ENCODE measurements around the gene BRD7.
"Not testable (repeated sequence)": the region's sequence is repeated elsewhere in the genome, so short reads cannot be mapped to it uniquely, and the experiment has no call there.

The BRD7 gene

DNA sequence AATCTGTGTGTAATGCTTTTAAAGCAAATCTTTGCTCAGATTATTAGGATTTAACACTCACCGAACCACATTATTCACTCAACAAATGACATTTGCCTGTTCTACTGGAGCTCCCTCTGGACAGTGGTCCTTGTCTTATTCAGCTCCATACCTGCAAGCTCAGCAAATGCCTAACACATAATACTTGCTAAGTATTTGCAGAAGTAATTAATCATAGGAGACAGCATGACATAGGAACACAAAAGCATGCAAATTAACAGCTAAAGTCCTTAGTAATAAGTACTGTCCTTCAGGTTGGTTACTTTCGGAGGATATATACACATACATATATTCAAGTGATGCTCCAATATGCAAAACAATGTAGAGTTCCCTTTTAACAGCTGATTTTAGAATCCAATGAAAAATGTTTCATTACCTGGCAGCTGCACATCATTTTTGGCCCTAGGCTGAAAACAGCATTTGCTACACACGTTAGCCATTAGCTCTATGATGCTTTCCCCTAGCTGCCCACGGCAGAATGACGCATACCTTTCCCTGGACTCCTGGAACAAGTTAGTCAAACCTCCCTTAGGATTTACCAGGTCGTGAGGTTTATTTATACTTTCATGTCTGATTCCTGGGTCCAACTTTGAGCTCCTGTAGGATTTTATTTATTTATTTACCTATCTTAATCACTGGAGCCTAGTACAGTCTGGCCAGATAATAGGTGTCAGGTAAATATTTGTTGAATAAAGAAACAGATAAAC, 8.6 kb downstream of the BRD7 start:
- Mint-ChIP-seq H3K9me3 (no peaks in the 10 kb centered on the region), H3K4me3 (no peak overlapping the region), H3K27ac (no peak overlapping the region), H3K4me1 (ENCODE audit: low read depth) (peaks cover 23% of the 10 kb centered on the region), H3K27me3 (no peaks in the 10 kb centered on the region), H3K36me3 (ENCODE audit: low read depth) (peaks cover 68% of the 10 kb centered on the region)
- intact Hi-C loops (cut with micrococcal nuclease) = loop anchor here (10.0 kb wide), 4 partner anchors 205 to 445 kb away; partner anchors contain the start of genes CYLD and TENT4B

DNA sequence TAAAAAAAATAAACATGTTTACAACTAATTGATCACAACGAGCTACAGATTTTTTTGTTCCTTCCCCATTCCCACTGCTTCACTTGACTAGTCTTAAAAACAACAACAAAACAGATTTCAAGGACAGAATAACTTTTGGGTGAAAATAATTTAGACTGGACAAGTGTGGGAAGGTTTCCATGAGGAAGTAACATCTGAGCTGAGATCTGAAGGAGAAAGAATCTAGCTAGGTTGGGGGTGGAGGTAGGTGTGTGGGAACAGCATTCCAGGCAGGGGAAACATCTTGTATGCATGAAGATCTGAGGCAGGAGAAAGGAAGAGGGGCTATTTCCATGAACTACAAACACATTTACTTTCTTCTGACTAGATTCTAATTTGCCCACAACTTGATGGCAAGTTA, 9.2 kb downstream of the BRD7 start:
- Mint-ChIP-seq H3K4me1 (ENCODE audit: low read depth) (peaks cover 22% of the 10 kb centered on the region), H3K27me3 (no peaks in the 10 kb centered on the region)

DNA sequence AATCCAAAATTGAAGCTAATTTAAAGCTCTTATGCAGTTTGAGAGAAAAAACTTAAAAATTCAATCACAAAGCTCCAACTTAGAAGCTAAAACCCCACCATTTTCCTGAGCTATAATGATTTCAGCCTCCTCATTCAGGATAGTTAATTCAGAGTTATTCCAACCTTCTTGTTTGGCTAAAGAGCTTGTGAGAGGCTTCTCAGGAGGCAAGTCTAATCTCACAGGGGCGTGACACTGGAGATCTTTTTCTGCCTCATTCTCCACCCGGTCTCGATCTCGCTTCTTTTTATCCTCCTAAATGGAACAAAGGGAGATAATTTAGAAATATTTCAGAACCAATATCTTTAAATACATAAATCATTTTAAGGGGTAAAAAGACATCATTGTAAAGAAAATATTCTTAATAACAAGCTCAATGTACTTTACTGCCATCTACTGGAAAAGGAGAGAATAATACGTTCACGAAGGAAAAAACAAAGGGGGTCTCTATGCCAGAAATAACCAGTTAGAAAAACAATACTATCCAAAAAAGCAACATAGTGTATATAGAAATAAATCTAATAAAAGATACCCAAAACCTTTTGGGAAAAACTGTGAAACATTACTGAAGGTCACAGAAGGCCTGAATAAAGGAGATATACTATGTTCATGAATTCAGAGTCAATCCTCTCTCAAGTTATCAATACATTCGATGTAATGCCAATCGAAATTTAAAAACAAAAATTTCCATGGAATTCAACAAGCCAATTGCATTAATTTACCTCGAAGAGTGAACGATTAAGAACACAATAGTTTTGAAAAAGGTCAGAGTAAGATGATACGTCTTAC, 13.9 kb downstream of the BRD7 start:
- Mint-ChIP-seq H3K27me3 (no peaks in the 10 kb centered on the region), H3K36me3 (ENCODE audit: low read depth) (peaks cover 72% of the 10 kb centered on the region), H3K9me3 (no peaks in the 10 kb centered on the region), H3K4me1 (ENCODE audit: low read depth) (peaks cover 5% of the 10 kb centered on the region), H3K4me3 (no peak overlapping the region), H3K27ac (no peak overlapping the region)
- intact Hi-C loops (cut with micrococcal nuclease) = loop anchor here (2.0 kb wide), 2 partner anchors 140 to 330 kb away; partner anchors contain the start of gene CNEP1R1

More for the DNA sequence above, 9.2 kb downstream of the BRD7 start:
- Mint-ChIP-seq H3K9me3 (no peaks in the 10 kb centered on the region), H3K27ac (no peak overlapping the region), H3K4me3 (no peak overlapping the region), H3K36me3 (ENCODE audit: low read depth) (peaks cover 64% of the 10 kb centered on the region)
- intact Hi-C loops (cut with micrococcal nuclease) = loop anchor here (10.0 kb wide), 4 partner anchors 205 to 445 kb away; partner anchors contain the start of genes CYLD and TENT4B

DNA sequence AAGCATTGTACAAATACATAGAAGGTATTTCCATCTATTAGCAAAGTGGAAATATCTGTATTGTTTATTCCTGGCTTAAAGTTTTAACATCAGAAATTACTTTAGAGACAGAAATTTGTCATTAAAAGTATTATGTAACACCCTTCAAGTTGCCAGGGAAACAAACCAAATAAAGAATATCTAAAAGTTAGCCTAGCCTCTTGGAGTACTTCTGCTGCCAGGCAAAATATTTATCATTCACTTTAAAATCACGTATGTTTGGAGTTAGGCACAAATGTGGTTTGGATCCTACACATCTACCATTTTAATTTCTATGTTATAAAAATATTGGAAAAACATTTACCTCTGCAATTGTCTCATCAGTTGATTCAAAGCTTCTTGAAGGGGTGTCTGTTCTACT, 14.7 kb downstream of the BRD7 start:
- H3K27ac Mint-ChIP-seq = no peak overlapping the region
- H3K9me3 Mint-ChIP-seq = peaks cover 7% of the 10 kb centered on the region
- H3K4me3 Mint-ChIP-seq = no peak overlapping the region
- intact Hi-C loops (cut with micrococcal nuclease) = loop anchor here (2.0 kb wide), 2 partner anchors 139 to 329 kb away; partner anchors contain the start of gene CNEP1R1
- H3K27me3 Mint-ChIP-seq = no peaks in the 10 kb centered on the region
- peaks cover 74% of the 10 kb centered on the region for H3K36me3 Mint-ChIP-seq (ENCODE audit: low read depth)
- H3K4me1 Mint-ChIP-seq (ENCODE audit: low read depth) = no peaks in the 10 kb centered on the region

DNA sequence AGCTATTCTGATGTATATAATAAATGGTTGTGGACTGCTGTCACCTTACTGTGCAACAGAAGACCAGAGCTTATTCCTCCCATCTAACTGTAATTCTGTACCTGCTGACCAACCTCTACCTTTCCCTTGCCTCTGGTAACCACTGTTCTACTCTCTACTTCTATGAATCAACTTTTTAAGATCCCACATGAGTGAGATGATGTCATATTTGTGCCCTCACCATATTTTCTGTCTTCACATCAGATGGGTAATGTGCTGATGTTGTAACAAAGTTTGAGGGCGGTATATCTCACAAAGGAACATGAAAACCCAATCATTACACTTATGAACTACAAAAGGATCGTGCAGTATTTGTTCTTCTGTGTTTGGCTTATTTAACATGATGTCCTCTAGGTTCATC, 16.8 kb downstream of the BRD7 start:
- no peaks in the 10 kb centered on the region for H3K27me3 Mint-ChIP-seq
- no peak overlapping the region for H3K27ac Mint-ChIP-seq
- no peaks in the 10 kb centered on the region for H3K4me1 Mint-ChIP-seq (ENCODE audit: low read depth)
- intact Hi-C loops (cut with micrococcal nuclease) = no loop called here
- H3K36me3 Mint-ChIP-seq (ENCODE audit: low read depth) = peaks cover 78% of the 10 kb centered on the region
- no peak overlapping the region for H3K4me3 Mint-ChIP-seq
- peaks cover 9% of the 10 kb centered on the region for H3K9me3 Mint-ChIP-seq

DNA sequence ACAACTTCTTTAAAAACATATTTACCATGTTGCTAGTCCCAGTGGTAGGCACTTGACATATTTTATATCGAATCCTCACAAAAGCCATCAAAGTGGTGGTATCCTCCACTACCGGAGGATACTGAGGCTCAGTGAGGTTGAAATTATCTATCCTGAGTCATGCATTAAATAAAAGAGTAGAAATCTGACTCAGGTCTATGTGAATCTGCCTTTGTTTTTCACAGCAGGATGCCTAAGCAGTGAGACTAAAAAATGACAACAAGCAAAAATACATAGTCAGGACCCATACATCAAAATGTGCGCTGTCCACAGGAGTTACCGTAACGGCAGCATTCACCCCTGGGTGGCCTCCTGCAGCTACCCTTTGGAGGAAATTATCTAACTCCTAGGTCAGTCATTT, 17.7 kb downstream of the BRD7 start:
- intact Hi-C loops (cut with micrococcal nuclease) = no loop called here
- Mint-ChIP-seq H3K27ac (no peak overlapping the region), H3K9me3 (peaks cover 9% of the 10 kb centered on the region), H3K4me1 (ENCODE audit: low read depth) (peaks cover 3% of the 10 kb centered on the region), H3K4me3 (no peak overlapping the region), H3K36me3 (ENCODE audit: low read depth) (peaks cover 83% of the 10 kb centered on the region), H3K27me3 (no peaks in the 10 kb centered on the region)

DNA sequence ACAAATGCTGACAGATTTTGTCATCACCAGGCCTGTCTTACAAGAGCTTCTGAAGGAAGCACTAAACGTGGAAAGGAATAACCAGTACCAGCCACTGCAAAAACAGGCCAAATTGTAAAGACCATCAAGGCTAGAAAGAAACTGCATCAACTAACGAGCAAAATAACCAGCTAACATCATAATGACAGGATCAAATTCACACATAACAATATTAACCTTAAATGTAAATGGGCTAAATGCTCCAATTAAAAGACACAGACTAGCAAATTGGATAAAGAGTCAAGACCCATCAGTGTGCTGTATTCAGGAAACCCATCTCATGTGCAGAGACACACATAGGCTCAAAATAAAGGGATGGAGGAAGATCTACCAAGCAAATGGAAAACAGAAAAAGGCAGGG, 23.6 kb downstream of the BRD7 start:
- H3K27me3 Mint-ChIP-seq; H3K4me1 Mint-ChIP-seq (ENCODE audit: low read depth); H3K27ac Mint-ChIP-seq; intact Hi-C loops (cut with micrococcal nuclease); H3K4me3 Mint-ChIP-seq; H3K9me3 Mint-ChIP-seq: not testable (repeated sequence)
- H3K36me3 Mint-ChIP-seq (ENCODE audit: low read depth) = peaks cover 84% of the 10 kb centered on the region

DNA sequence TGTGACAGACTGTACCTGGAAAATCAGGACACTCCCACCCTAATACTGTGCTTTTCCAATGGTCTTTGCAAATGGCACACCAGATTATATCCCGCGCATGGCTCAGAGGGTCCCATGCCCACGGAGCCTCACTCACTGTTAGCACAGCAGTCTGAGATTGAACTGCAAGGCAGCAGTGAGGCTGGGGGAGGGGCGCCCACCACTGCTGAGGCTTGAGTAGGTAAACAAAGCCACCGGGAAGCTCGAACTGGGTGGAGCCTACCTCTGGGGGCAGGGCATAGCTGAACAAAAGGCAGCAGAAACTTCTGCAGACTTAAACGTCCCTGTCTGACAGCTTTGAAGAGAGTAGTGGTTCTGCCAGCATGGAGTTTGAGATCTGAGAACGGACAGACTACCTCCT, 25.2 kb downstream of the BRD7 start:
- H3K4me3 Mint-ChIP-seq; H3K27me3 Mint-ChIP-seq; H3K9me3 Mint-ChIP-seq; intact Hi-C loops (cut with micrococcal nuclease); H3K27ac Mint-ChIP-seq: not testable (repeated sequence)
- H3K4me1 Mint-ChIP-seq (ENCODE audit: low read depth) = peaks cover 13% of the 10 kb centered on the region
- H3K36me3 Mint-ChIP-seq (ENCODE audit: low read depth) = peaks cover 74% of the 10 kb centered on the region

DNA sequence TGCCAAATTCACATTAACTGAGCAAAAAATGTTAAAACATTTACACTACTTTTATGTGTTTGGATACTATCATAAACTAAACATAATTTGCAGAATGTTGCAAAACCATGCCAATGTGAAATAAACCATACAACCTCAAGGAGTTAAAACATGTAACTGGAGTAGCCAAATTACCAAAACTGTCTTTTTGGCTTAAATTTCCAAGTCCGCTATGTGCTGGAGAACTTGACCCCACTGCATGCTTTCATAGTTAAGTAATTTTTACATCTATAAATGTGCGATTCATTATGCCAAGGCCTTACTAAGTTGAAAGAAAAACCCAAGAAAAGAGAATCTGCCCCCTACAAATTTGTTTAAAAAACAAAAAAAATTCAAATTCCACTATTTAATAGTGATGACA, 28.2 kb downstream of the BRD7 start:
- no peak overlapping the region for H3K27ac Mint-ChIP-seq
- H3K4me3 Mint-ChIP-seq = no peak overlapping the region
- peaks cover 18% of the 10 kb centered on the region for H3K4me1 Mint-ChIP-seq (ENCODE audit: low read depth)
- no peaks in the 10 kb centered on the region for H3K9me3 Mint-ChIP-seq
- no peaks in the 10 kb centered on the region for H3K27me3 Mint-ChIP-seq
- intact Hi-C loops (cut with micrococcal nuclease) = no loop called here
- H3K36me3 Mint-ChIP-seq (ENCODE audit: low read depth) = peaks cover 58% of the 10 kb centered on the region

DNA sequence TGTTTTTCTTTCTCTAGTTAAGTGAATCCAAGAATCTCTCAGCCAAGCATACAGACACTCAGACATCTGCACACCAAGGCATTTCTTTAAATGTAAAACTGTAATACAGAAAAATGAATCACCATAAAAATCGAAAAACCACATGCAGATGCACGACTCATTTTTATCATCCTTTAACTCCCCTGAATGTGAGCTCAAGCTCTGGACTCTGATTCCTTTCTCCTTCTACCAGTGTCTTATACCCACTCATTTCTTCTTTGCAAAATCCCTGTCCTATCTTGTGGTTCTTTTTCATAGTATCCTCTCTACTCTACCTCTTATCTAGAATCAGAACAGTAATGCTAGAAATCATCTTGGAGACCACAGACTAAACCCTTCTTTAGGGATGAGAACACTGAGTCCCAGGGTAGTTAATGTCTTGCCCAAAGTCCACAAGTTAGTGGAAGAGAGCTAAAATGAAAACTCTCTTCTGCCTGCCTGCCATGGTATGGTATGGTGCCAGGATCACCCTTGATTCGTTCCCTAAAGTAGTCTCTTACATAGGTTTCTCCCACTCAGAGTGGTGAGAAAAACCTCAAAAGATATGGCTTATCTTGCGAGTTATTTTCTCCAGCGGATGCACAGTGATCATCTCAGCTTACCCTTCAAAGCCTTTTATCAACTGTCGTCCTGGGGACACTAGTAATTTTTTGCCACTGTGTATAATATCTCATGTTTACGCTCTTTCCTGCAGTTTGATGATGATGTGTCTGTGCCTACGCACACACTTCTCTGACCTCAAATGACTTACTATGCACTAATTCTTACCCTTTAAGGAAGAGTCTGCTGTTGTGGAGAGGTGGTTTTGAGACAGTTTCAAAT, 30.2 kb downstream of the BRD7 start:
- intact Hi-C loops (cut with micrococcal nuclease) = no loop called here
- no peak overlapping the region for H3K27ac Mint-ChIP-seq
- H3K4me3 Mint-ChIP-seq = no peak overlapping the region
- H3K36me3 Mint-ChIP-seq (ENCODE audit: low read depth) = peaks cover 49% of the 10 kb centered on the region
- no peaks in the 10 kb centered on the region for H3K9me3 Mint-ChIP-seq
- H3K4me1 Mint-ChIP-seq (ENCODE audit: low read depth) = peaks cover 17% of the 10 kb centered on the region
- no peaks in the 10 kb centered on the region for H3K27me3 Mint-ChIP-seq

DNA sequence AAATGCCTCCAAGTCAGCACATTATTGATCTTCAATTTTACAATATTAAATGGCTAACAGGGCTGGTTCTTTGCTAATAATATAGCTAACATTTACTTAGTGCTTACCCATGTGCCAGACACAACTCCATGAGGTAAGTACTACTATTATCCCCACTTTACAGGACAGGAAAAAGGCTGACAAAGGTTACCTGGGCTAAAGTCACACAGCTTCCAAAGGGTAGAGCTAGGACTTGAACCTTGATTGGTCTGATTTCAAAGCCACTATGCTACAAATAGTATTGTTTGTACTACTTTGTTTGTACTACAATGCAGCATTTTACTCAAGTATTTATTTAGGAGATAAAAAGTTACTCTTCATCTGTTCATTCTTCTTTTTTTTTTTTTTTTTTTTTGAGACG, 31.9 kb downstream of the BRD7 start:
- Mint-ChIP-seq H3K4me3 (no peak overlapping the region), H3K9me3 (no peaks in the 10 kb centered on the region), H3K27ac (no peak overlapping the region), H3K27me3 (no peaks in the 10 kb centered on the region), H3K4me1 (ENCODE audit: low read depth) (peaks cover 17% of the 10 kb centered on the region), H3K36me3 (ENCODE audit: low read depth) (peaks cover 51% of the 10 kb centered on the region)
- intact Hi-C loops (cut with micrococcal nuclease) = no loop called here

DNA sequence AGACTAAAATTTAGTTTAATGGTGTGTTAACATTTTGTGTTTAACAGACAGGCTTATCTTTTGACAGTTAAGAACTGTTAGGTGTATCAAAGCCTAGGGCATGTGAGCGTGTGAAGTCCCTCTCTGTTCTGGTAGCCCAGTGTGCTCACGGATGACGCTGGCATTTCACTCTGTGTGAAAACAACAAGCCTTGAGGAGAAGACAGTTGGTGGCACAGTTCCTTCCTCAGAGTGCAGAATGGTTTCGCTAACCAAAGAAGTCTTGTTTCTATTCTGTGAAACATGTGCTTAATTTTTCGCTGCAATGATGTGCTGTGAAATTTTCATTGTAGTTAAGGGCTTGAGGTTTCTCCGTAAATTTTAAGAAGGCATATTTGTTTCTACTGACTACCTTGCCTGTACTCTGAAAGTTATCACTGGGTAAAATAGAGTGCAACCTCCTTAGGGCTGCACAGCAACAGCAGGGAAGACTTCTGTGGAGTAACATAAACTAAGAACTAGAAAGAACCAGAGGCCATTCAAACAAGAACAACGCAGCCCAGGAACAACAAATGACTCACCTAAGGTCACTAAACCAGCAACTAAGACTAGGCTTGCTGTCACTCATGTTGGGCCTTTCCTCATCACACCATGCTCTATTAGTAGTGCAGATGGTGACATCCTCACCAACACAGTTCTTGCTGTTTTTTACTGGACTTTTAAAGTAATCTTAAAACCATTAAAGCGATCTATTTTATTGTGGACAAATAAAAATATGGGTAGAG, 33.4 kb downstream of the BRD7 start:
- intact Hi-C loops (cut with micrococcal nuclease) = no loop called here
- peak overlapping the region; percentile 17 for H3K27ac Mint-ChIP-seq
- H3K4me1 Mint-ChIP-seq (ENCODE audit: low read depth) = peaks cover 17% of the 10 kb centered on the region
- H3K4me3 Mint-ChIP-seq = no peak overlapping the region
- peaks cover 57% of the 10 kb centered on the region for H3K36me3 Mint-ChIP-seq (ENCODE audit: low read depth)
- no peaks in the 10 kb centered on the region for H3K27me3 Mint-ChIP-seq
- no peaks in the 10 kb centered on the region for H3K9me3 Mint-ChIP-seq
